ENCODE measurements around the gene ZNF670.
"Not testable (repeated sequence)": the region's sequence is repeated elsewhere in the genome, so short reads cannot be mapped to it uniquely, and the experiment has no call there.

Gene ZNF670

GRCh38 chr1:247037511-247038320 is 40.9 kb downstream of the ZNF670 start:
- DNase-seq: no peak

GRCh38 chr1:247032306-247032705 is 46.3 kb downstream of the ZNF670 start:
- DNase-seq: not testable (repeated sequence)

All from C1 segment of cervical spinal cord (tissue), 14 donors.